Endothelial cell of umbilical vein (primary cell): ENCODE data around the gene ZDHHC11. TPM values are rescaled to one million over a fixed set of nuclear protein-coding genes. Genes with fewer than 3 reads are reported as not detected.
A peak's percentile ranks its signal among the peaks of the same experiment; 100 is the strongest.
"Not testable (repeated sequence)": the region's sequence is repeated elsewhere in the genome, so short reads cannot be mapped to it uniquely, and the experiment has no call there.

ENCODE experiments used
- BruUV-seq: library from RNA; stranded (reverse); fragments of 400-500 nt; replicated peaks from 2 replicates; lab custom pipeline; 2021; lab: Mats Ljungman, UMichigan
- CTCF ChIA-PET: fragments of 300-600, 350-600 bp; sonication (Branson Sonifier 250); formaldehyde crosslinking; loops from one replicate; lab custom pipeline; 2021; ENCODE audit warnings: antibody characterized with exemption, inconsistent platforms; lab: Charles Lee
- POLR2A ChIA-PET: fragments of 300-600, 350-600 bp; sonication (Branson Sonifier 250); formaldehyde crosslinking; loops from one replicate; lab custom pipeline; 2021; ENCODE audit warnings: antibody characterized with exemption, inconsistent platforms; lab: Charles Lee
- DNase-seq: peaks from one replicate; pipeline ENCODE4 v3.0.0-alpha.2; 2011; ENCODE audit warnings: low read depth, low spot score
- FAIRE-seq: peaks from 2 replicates; lab custom pipeline; 2011; peaks lifted over from hg19 to GRCh38; lab: Jason Lieb, UNC
- H2AFZ ChIP-seq: 2 replicates; pipeline ENCODE4 v1.6.0; 2012; ENCODE audit warnings: low read depth, low read length, control low read depth, inconsistent platforms
- H3K27ac ChIP-seq: 2 replicates; pipeline ENCODE4 v1.5.1; 2011; ENCODE audit warnings: low read depth, mild to moderate bottlenecking, control low read depth, low read length, moderate library complexity; ENCODE audit not compliant: insufficient read depth
- H3K27me3 ChIP-seq, 2 experiments: 2 replicates each; pipeline versions ENCODE4 v1.6.0 to v1.6.1; 2011; ENCODE audit warnings: low read length in 2 of 2, mixed read lengths in 1 of 2; ENCODE audit not compliant: control insufficient read depth in 2 of 2, insufficient read depth in 2 of 2
- H3K36me3 ChIP-seq, 2 experiments: 2 replicates in 1 of 2; 3 replicates in 1 of 2; pipeline ENCODE4 v1.5.1; 2011; ENCODE audit warnings: low read length in 2 of 2, mild to moderate bottlenecking in 1 of 2, moderate library complexity in 1 of 2; ENCODE audit not compliant: control insufficient read depth in 2 of 2, insufficient read depth in 2 of 2; ENCODE audit errors: extremely low read depth in 1 of 2
- H3K4me1 ChIP-seq: 3 replicates; pipeline ENCODE4 v1.5.1; 2011; ENCODE audit warnings: mild to moderate bottlenecking, low read length; ENCODE audit not compliant: control insufficient read depth, insufficient read depth; ENCODE audit errors: extremely low read depth
- H3K4me2 ChIP-seq: 2 replicates; pipeline ENCODE4 v1.6.1; 2011; ENCODE audit warnings: low read length, control low read depth, mixed read lengths; ENCODE audit not compliant: insufficient read depth
- H3K4me3 ChIP-seq, 3 experiments: fragments of 200-600 bp in 1 of 3; sonication (generic), shearing (Covaris generic) in 1 of 3; replicated peaks in 1 of 3; 2 replicates each; pipeline ENCODE4 v1.5.1; 2011 to 2016; ENCODE audit warnings: control low read depth in 3 of 3, low read length in 3 of 3, mild to moderate bottlenecking in 2 of 3, inconsistent platforms in 1 of 3, low read depth in 1 of 3, moderate library complexity in 1 of 3; ENCODE audit not compliant: insufficient read depth in 1 of 3
- H3K79me2 ChIP-seq: 2 replicates; pipeline ENCODE4 v1.6.0; 2012; ENCODE audit warnings: low read length, inconsistent platforms; ENCODE audit not compliant: control insufficient read depth, insufficient read depth
- H3K9ac ChIP-seq: replicated peaks from 2 replicates; pipeline ENCODE3; 2011; ENCODE audit warnings: low read length, control low read depth; ENCODE audit not compliant: insufficient read depth; ENCODE audit errors: extremely low read depth
- H3K9me1 ChIP-seq: replicated peaks from 3 replicates; pipeline ENCODE4 v1.6.0; 2011; ENCODE audit warnings: mild to moderate bottlenecking, low read length; ENCODE audit not compliant: control insufficient read depth, insufficient read depth; ENCODE audit errors: extremely low read depth
- H3K9me3 ChIP-seq: replicated peaks from 2 replicates; pipeline ENCODE4 v1.5.1; 2012; ENCODE audit warnings: low read length, inconsistent platforms; ENCODE audit not compliant: control insufficient read depth, insufficient read depth
- H4K20me1 ChIP-seq: replicated peaks from 2 replicates; pipeline ENCODE3; 2011; ENCODE audit warnings: mild to moderate bottlenecking, low read length; ENCODE audit not compliant: control insufficient read depth, insufficient read depth; ENCODE audit errors: extremely low read depth
- dilution Hi-C: fragments of 300-500 bp; cut with MboI; formaldehyde crosslinking; loops from one replicate; pipeline ENCODE4 v1.15.0; 2019; ENCODE audit warnings: low sequenced_read_pairs; ENCODE audit not compliant: extremely low pct_ligation_motif_present
- intact Hi-C: fragments of 100-400 bp; cut with micrococcal nuclease; formaldehyde crosslinking; loops from one replicate; pipeline ENCODE4 v1.10.0; 2022
- polyA plus RNA-seq, 4 experiments: library from polyadenylated mRNA; depleted of rRNA in 3 of 4; stranded (reverse) in 3 of 4; unstranded in 1 of 4; fragments of >200 nt; gene quantifications; 2 replicates each; pipeline versions ENCODE4 v1.2.1 to v1.2.3, GENCODE V29; 2011 to 2012; ENCODE audit warnings: missing spikeins in 1 of 4
- total RNA-seq: library from RNA; stranded (reverse); gene quantifications from 2 replicates; pipeline ENCODE4 v1.2.3, GENCODE V29; 2021

ZDHHC11 gene
- total and polyA plus RNA-seq, 2 donors (not counting 3 experiments of a cell fraction or from before 2014, with no cell fraction given): 0.35 to 4.4 TPM

DNA sequence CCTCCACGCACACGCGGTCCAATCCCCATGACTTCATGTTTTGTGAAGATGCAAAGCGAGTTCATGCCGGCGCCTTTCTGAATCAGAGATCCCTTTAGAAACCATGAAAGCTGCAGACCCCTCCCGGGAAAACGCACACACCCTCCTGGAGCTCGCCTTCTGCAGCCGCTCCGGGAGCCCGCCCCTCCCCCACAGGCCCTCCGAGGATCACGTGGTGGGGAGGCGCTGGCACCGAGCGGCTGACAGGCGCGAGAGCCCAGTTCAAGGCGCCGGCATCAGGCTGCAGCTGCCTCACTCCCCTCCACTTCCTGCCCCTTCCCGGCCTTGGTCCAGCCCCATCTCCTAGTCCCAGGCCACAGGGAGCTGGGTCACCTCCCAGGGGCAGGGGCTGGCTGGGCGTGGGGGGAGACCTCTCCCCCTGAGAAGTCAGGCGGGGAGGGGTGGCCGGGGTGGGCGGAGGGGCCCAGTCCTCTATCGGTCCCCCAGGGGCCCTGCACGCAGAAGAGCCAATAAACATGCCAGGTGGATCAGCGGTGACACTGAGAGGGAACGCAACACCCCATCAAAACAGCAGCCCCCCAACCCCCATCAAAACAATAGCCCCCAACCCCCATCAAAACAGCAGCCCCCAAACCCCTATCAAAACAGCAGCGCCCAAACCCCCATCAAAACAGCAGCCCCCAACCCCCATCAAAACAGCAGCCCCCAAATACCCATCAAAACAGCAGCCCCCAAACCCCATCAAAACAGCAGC lies 67.6 kb downstream of the ZDHHC11 start:
- BruUV-seq, DNase-seq, H3K9me3 ChIP-seq, H3K36me3 ChIP-seq, H3K4me2 ChIP-seq, H4K20me1 ChIP-seq, H2AFZ ChIP-seq, H3K4me1 ChIP-seq, POLR2A ChIA-PET, H3K79me2 ChIP-seq, H3K4me3 ChIP-seq, H3K9ac ChIP-seq, dilution Hi-C loops, intact Hi-C loops, H3K9me1 ChIP-seq, H3K27ac ChIP-seq, H3K27me3 ChIP-seq, CTCF ChIA-PET: not testable (repeated sequence)
- FAIRE-seq: peak; percentile 26

- DNase-seq, H4K20me1 ChIP-seq, H3K9ac ChIP-seq, H2AFZ ChIP-seq, H3K36me3 ChIP-seq, H3K4me3 ChIP-seq, POLR2A ChIA-PET, dilution Hi-C loops, BruUV-seq, CTCF ChIA-PET, H3K27ac ChIP-seq, H3K9me1 ChIP-seq, H3K27me3 ChIP-seq, H3K9me3 ChIP-seq, H3K79me2 ChIP-seq, intact Hi-C loops, H3K4me1 ChIP-seq, H3K4me2 ChIP-seq, FAIRE-seq: not testable (repeated sequence)
These were observed 68.4 kb downstream of the ZDHHC11 start for GRCh38 chr5:782356-782755.

DNA sequence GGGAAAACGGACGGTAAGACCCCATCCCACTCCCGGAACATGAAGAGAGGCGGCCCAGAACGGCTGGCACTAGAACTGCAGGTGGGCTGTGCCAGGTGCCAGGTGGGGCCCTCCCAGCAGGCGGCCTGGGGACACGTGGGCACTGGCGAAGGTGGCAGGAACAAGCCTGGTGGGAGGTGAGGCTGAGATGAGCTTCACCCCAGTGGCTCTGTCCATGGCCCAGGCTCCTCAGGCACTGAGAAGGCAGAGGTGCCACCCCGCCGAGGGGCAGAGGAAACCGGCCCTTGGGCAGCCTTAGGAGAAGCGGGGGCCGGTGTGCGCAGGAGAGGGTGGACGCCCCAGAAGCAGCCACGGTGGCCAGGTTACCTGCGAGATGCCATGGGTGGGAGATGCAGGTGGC lies 70.2 kb downstream of the ZDHHC11 start:
- H3K9me1 ChIP-seq, H3K27me3 ChIP-seq, BruUV-seq, H3K27ac ChIP-seq, H3K9me3 ChIP-seq, H3K4me1 ChIP-seq, H2AFZ ChIP-seq, H3K79me2 ChIP-seq, H3K4me2 ChIP-seq, FAIRE-seq, DNase-seq, H3K4me3 ChIP-seq, H3K36me3 ChIP-seq, H3K9ac ChIP-seq, intact Hi-C loops, CTCF ChIA-PET, POLR2A ChIA-PET, dilution Hi-C loops, H4K20me1 ChIP-seq: not testable (repeated sequence)

DNA sequence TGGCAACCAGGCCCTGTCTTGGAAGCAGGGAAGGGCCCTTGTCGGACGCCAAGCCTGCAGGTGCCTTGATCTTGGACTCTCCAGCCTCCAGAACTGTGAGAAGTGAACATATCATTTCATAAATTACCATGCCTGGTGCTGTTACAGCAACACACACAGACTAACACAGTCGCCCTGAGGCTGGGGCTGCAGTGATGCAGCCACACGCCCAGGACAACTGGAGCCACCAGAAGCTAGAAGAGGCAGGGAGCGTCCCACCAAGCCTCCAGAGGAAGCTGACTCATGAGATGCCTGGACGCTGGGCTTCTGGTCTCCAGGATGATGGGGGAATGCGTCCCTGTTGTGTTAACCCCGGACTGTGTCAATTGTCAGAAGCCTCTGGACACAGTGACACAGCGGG lies 71.8 kb downstream of the ZDHHC11 start:
- H3K4me1 ChIP-seq, H3K4me2 ChIP-seq, H3K9ac ChIP-seq, H3K27ac ChIP-seq, H3K9me3 ChIP-seq, CTCF ChIA-PET, FAIRE-seq, BruUV-seq, H3K4me3 ChIP-seq, H3K9me1 ChIP-seq, intact Hi-C loops, POLR2A ChIA-PET, H3K36me3 ChIP-seq, H3K27me3 ChIP-seq, H2AFZ ChIP-seq, DNase-seq, H3K79me2 ChIP-seq, H4K20me1 ChIP-seq, dilution Hi-C loops: not testable (repeated sequence)
